Retinal pigment epithelial cell (primary cell): ENCODE measurements around the gene PRKAG2.
A peak's percentile ranks its signal among the peaks of the same experiment; 100 is the strongest.

Source experiments
- DNase-seq: peaks from one replicate; pipeline ENCODE4 v3.0.0-alpha.2; 2010; ENCODE audit warnings: low read depth
- H3K4me3 ChIP-seq: 2 replicates; pipeline ENCODE4 v1.5.1; 2011; ENCODE audit warnings: mild to moderate bottlenecking, low read length, control low read depth, moderate library complexity
- CTCF ChIP-seq: conservative IDR thresholded peaks from 2 replicates; pipeline ENCODE4 v1.5.1; 2011; ENCODE audit warnings: low read depth, low read length, control low read depth, inconsistent platforms

Gene PRKAG2

DNA sequence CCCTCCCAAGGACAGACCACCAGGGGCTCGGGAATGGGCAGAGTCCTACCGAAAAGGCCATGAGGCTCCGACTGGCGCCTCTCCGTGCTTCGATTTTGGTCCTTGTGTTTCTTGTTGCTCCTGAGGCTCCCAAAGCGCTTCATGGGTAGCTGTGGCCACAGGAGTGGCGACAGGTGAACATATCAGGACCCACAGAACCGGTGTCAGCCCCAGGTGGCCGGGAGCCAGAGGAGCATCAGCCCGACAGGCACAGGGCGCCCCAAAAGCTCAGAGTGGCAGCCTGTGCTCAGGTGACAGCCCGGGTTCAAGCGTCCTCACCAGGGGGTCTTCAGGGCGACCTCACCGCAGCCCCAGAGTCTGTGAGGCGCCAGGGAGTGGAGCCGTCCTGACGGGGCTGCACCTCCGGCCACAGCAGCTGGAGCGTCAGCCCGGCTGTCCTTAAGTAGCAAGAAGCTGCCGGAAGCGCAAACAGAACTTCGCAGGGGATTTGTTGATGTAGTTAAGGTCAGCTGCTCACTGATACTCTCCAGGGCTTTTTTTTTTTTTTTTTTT, 141.0 kb downstream of the PRKAG2 start:
- TF ChIP-seq CTCF = no peak
- DNase-seq = no peak
- peak overlapping the region; percentile 49 for H3K4me3 ChIP-seq

DNA sequence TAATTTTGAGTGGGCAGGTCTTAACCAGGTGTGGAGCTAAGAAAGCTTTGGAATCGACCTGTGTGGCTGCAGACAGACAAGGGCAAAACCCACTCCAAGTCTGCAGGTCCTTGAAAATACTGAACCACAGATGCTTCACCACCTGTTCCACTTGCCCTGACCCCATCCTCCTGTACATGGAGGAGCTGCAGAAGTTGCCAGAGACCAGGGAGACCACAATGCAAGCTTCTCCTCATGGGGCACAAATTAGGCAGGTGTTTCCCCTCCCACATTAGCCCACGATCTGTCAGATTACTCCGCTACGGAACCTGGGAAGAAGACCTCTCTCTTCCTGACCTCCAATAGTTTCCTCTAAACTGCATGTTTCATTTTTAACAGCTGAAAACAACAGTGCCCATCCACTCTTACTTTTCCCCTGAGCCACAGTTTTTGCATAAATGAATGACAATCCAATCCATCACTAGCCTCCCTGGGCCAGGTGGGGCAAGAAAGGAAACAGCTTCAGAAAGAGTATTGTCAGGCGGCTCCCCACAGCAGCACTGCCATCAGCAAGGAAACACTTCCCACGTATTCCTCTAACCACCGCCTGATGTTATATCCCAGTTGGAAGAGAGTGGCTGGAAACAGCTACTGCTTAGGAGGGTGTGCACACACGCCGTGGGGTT, 141.6 kb downstream of the PRKAG2 start:
- H3K4me3 ChIP-seq = peak overlapping the region; percentile 49
- no peak for TF ChIP-seq CTCF
- no peak for DNase-seq

DNA sequence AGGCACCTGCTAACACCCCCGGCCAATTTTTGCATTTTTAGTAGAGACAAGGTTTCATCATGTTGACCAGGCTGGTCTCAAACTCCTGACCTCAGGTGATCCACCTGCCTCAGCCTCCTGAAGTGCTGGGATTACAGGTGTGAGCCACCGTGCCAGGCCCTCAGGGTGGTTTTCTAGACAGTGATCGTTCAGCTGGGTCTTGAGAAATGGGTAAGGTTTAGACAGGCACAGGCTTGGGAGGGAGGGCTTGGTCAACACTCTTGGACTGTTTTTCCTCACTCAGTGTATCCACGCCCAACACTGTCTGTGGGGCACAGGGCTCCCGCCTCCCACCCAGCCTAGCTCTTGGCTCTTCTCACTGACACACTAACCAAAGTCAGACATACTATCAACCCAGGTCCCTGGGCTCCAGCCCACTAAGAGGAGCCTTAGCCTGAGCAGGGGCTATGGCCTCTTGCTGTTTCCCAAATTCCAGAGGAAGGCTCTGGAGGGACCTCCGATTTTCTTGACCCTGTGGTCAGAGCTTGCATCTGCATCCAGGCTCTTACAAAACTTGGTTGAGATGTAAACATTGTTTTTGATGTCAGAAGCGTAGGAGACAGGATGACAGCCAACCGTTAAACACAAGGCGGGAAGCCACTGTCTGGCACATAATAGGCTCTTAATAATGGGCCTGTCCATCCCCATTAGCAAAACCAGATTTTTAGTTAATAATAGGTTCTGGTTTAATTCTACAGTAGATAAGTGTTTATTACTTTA, 143.9 kb downstream of the PRKAG2 start:
- H3K4me3 ChIP-seq = no peak overlapping the region
- no peak for DNase-seq
- no peak for TF ChIP-seq CTCF

DNA sequence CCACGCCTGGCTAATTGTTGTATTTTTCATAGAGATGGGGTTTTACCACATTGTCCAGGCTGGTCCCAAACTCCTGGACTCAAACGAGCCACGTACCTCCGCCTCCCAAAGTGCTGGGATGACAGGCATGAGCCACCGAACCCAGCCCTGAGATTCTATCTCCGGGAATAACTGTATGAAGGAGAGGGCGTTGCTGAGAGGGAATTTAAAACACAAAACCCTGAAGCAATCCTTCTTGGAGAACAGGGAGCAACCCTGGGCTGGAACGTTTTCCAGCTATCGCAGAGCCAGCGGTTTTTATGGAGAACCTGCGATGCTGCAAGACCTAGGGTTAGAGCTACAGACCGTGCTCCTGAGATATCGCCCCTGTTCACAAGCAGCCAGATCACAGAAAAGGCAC, 144.6 kb downstream of the PRKAG2 start:
- DNase-seq = no peak
- TF ChIP-seq CTCF = no peak
- no peak overlapping the region for H3K4me3 ChIP-seq

DNA sequence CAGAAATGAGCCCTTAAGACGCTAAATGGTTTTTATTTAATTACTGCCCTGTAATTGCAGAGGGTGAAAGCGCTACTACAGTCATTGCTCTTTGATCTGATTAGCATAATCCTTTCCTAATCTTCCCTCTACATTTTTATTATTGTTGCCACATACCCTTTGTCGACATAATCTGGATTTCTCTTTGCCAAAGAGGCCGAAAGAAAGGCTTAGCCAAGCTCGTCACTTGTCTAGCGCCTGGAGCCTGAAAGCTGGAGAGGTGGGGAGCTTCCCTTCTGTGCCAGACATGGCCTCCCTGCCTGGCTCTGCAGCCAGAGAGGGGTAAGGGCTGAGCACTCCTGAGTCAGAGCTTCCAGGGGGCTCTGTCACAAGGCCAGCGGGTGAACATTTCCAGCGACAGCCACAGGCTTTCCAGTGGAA, 145.9 kb downstream of the PRKAG2 start:
- H3K4me3 ChIP-seq = no peak overlapping the region
- peak; percentile 91 for DNase-seq
- no peak for TF ChIP-seq CTCF

- no peak overlapping the region for H3K4me3 ChIP-seq
- DNase-seq = no peak
- TF ChIP-seq CTCF = no peak
These were observed 146.3 kb downstream of the PRKAG2 start for GRCh38 chr7:151730591-151730990.
